ENCODE data around the gene ZNF410.
A peak's percentile ranks its signal among the peaks of the same experiment; 100 is the strongest.
"Not testable (repeated sequence)": the region's sequence is repeated elsewhere in the genome, so short reads cannot be mapped to it uniquely, and the experiment has no call there.

ZNF410 gene

GRCh38 chr14:73887318-73887616, 608 bp downstream of the ZNF410 start:
- DNase-seq, result no peak

- DNase-seq, result no peak
Observed at GRCh38 chr14:73887694-73888459, 1.2 kb downstream of the ZNF410 start.

- no peak for DNase-seq
Observed at GRCh38 chr14:73888460-73888725, 1.7 kb downstream of the ZNF410 start.

- no peak for DNase-seq
Observed at GRCh38 chr14:73888971-73889370, 2.3 kb downstream of the ZNF410 start.

GRCh38 chr14:73889376-73889775, 2.7 kb downstream of the ZNF410 start:
- DNase-seq, result no peak

- not testable (repeated sequence) for DNase-seq
Observed at GRCh38 chr14:73894180-73894687, 7.6 kb downstream of the ZNF410 start.

GRCh38 chr14:73895939-73896338, 9.3 kb downstream of the ZNF410 start:
- no peak for DNase-seq

- DNase-seq, result no peak
Observed at GRCh38 chr14:73896521-73896920, 9.9 kb downstream of the ZNF410 start.

- DNase-seq, result no peak
Observed at GRCh38 chr14:73903028-73903427, 16.4 kb downstream of the ZNF410 start.

- no peak for DNase-seq
Observed at GRCh38 chr14:73909681-73910080, 23.0 kb downstream of the ZNF410 start.

GRCh38 chr14:73913256-73913655, 26.6 kb downstream of the ZNF410 start:
- no peak for DNase-seq

- DNase-seq, result no peak
Observed at GRCh38 chr14:73916324-73916723, 29.7 kb downstream of the ZNF410 start.

- DNase-seq, result not testable (repeated sequence)
Observed at GRCh38 chr14:73919457-73919856, 32.8 kb downstream of the ZNF410 start.

- DNase-seq, result no peak
Observed at GRCh38 chr14:73924337-73924736, 37.7 kb downstream of the ZNF410 start.

- DNase-seq, result no peak
Observed at GRCh38 chr14:73935666-73936065, 49.0 kb downstream of the ZNF410 start.

- DNase-seq, result no peak
Observed at GRCh38 chr14:73936548-73936947, 49.9 kb downstream of the ZNF410 start.

GRCh38 chr14:73937012-73937411, 50.4 kb downstream of the ZNF410 start:
- DNase-seq, result no peak

GRCh38 chr14:73942180-73942579, 55.5 kb downstream of the ZNF410 start:
- no peak for DNase-seq

GRCh38 chr14:73943083-73943482, 56.4 kb downstream of the ZNF410 start:
- no peak for DNase-seq

GRCh38 chr14:73944432-73945158, 57.9 kb downstream of the ZNF410 start:
- no peak for DNase-seq

- no peak for DNase-seq
Observed at GRCh38 chr14:73945159-73945670, 58.6 kb downstream of the ZNF410 start.

GRCh38 chr14:73949752-73950734, 63.4 kb downstream of the ZNF410 start, which contains the start of the genes COQ6 and FAM161B:
COQ6 (plus strand) TSS chr14:73950302; CDS start chr14:73950333, 31 bp downstream.
FAM161B (minus strand) TSS chr14:73950094; CDS start chr14:73950026, 68 bp downstream.
- DNase-seq, result peak; percentile 91

GRCh38 chr14:73953731-73954130, 67.1 kb downstream of the ZNF410 start:
- no peak for DNase-seq

Data from effector CD8-positive, alpha-beta T cell (primary cell).